Skin epidermis (tissue), 12 donors: ENCODE results near the gene JADE3.
"Not testable (repeated sequence)": the region's sequence is repeated elsewhere in the genome, so short reads cannot be mapped to it uniquely, and the experiment has no call there.

Experiments
- H3K27ac ChIP-seq, 21 experiments: fragments of 200-600 bp; sonication (generic) in 11 of 21; one replicate each; pipeline ENCODE4 v1.5.0; 2020; ENCODE audit warnings: mild to moderate bottlenecking in 3 of 21, inconsistent platforms in 2 of 21, moderate library complexity in 2 of 21
- H3K4me3 ChIP-seq, 7 experiments: fragments of 200-600 bp; sonication (generic) in 2 of 7; one replicate each; pipeline ENCODE4 v1.5.0; 2020; ENCODE audit warnings: inconsistent platforms in 2 of 7, mild to moderate bottlenecking in 2 of 7, moderate library complexity in 1 of 7

The JADE3 gene

GRCh38 chrX:46929439-46930261 is 17.4 kb downstream of the JADE3 start:
- H3K27ac ChIP-seq: no peak overlapping the region
- H3K4me3 ChIP-seq: no peak overlapping the region

GRCh38 chrX:46935295-46935694 is 23.1 kb downstream of the JADE3 start:
- H3K4me3 ChIP-seq: no peak overlapping the region
- no peak overlapping the region for H3K27ac ChIP-seq

GRCh38 chrX:46938589-46938988 is 26.4 kb downstream of the JADE3 start:
- no peak overlapping the region for H3K27ac ChIP-seq
- H3K4me3 ChIP-seq: no peak overlapping the region

GRCh38 chrX:46941341-46941740 is 29.1 kb downstream of the JADE3 start:
- Histone ChIP-seq H3K4me3 (no peak overlapping the region), H3K27ac (no peak overlapping the region)

- H3K4me3 ChIP-seq: no peak overlapping the region
- peak overlapping the region in 1 of 21 experiments; percentile 23 for H3K27ac ChIP-seq
These were observed 40.9 kb downstream of the JADE3 start for GRCh38 chrX:46953137-46953527.

GRCh38 chrX:46953597-46953996 is 41.4 kb downstream of the JADE3 start:
- Histone ChIP-seq H3K27ac (peak overlapping the region in 1 of 21 experiments; percentile 23), H3K4me3 (no peak overlapping the region)

- Histone ChIP-seq H3K27ac (peak overlapping the region in 1 of 21 experiments; percentile 23), H3K4me3 (no peak overlapping the region)
These were observed 42.5 kb downstream of the JADE3 start for GRCh38 chrX:46954716-46955115.

- not testable (repeated sequence) for H3K4me3 ChIP-seq, H3K27ac ChIP-seq
These were observed 44.4 kb downstream of the JADE3 start for GRCh38 chrX:46956589-46956988.

- Histone ChIP-seq H3K4me3 (no peak overlapping the region), H3K27ac (no peak overlapping the region)
These were observed 45.1 kb downstream of the JADE3 start for GRCh38 chrX:46957297-46957696.

- H3K27ac ChIP-seq: no peak overlapping the region
- H3K4me3 ChIP-seq: no peak overlapping the region
These were observed 46.9 kb downstream of the JADE3 start for GRCh38 chrX:46959101-46959500.

GRCh38 chrX:46959985-46960700 is 47.9 kb downstream of the JADE3 start:
- no peak overlapping the region for H3K4me3 ChIP-seq
- H3K27ac ChIP-seq: no peak overlapping the region

GRCh38 chrX:46961097-46961496 is 48.9 kb downstream of the JADE3 start:
- Histone ChIP-seq H3K27ac (no peak overlapping the region), H3K4me3 (no peak overlapping the region)

GRCh38 chrX:46961574-46962283 is 49.5 kb downstream of the JADE3 start:
- Histone ChIP-seq H3K4me3 (no peak overlapping the region), H3K27ac (no peak overlapping the region)

GRCh38 chrX:46965125-46965758 is 53.0 kb downstream of the JADE3 start:
- Histone ChIP-seq H3K4me3 (no peak overlapping the region), H3K27ac (no peak overlapping the region)

GRCh38 chrX:46967547-46967946 is 55.3 kb downstream of the JADE3 start:
- Histone ChIP-seq H3K4me3 (no peak overlapping the region), H3K27ac (no peak overlapping the region)

- H3K4me3 ChIP-seq, H3K27ac ChIP-seq: not testable (repeated sequence)
These were observed 64.8 kb downstream of the JADE3 start for GRCh38 chrX:46977046-46977445.

GRCh38 chrX:46978341-46979291 is 66.4 kb downstream of the JADE3 start:
- no peak overlapping the region for H3K4me3 ChIP-seq
- H3K27ac ChIP-seq: no peak overlapping the region

- Histone ChIP-seq H3K27ac (no peak overlapping the region), H3K4me3 (no peak overlapping the region)
These were observed 72.5 kb downstream of the JADE3 start for GRCh38 chrX:46984705-46985104.

- Histone ChIP-seq H3K4me3 (no peak overlapping the region), H3K27ac (no peak overlapping the region)
These were observed 77.3 kb downstream of the JADE3 start for GRCh38 chrX:46989548-46989947.
